Lower lobe of right lung (tissue), 2 donors: ENCODE data around the gene MICU1. TPM values are rescaled to one million over a fixed set of nuclear protein-coding genes. Genes with fewer than 3 reads are reported as not detected.

Source experiments
- ATAC-seq, 2 donors: fragments of 200-7000 bp; cut with Tn5 transposase; one replicate each; pipeline ENCODE4 v1.9.1; 2020 to 2022; ENCODE audit warnings: mild to moderate bottlenecking in 2 of 2, moderate library complexity in 2 of 2
- DNase-seq: peaks from one replicate; pipeline ENCODE4 v3.0.0-alpha.2; 2020
- H3K27ac ChIP-seq: fragments of 200-600 bp; one replicate; pipeline ENCODE4 v1.8.0; 2022
- H3K27me3 ChIP-seq: fragments of 200-600 bp; one replicate; pipeline ENCODE4 v1.8.0; 2022; ENCODE audit warnings: low read depth
- H3K36me3 ChIP-seq: fragments of 200-600 bp; one replicate; pipeline ENCODE4 v1.8.0; 2022; ENCODE audit warnings: mild to moderate bottlenecking
- H3K4me1 ChIP-seq: fragments of 200-600 bp; one replicate; pipeline ENCODE4 v1.8.0; 2022
- H3K4me3 ChIP-seq: fragments of 200-600 bp; one replicate; pipeline ENCODE4 v1.8.0; 2022; ENCODE audit warnings: mild to moderate bottlenecking
- H3K9me3 ChIP-seq: fragments of 200-600 bp; one replicate; pipeline ENCODE4 v1.8.0; 2022
- CTCF ChIP-seq: fragments of 200-600 bp; IDR thresholded peaks from one replicate; pipeline ENCODE4 v1.8.0; 2022; ENCODE audit warnings: antibody characterized with exemption, mild to moderate bottlenecking
- intact Hi-C: fragments of 100-400 bp; cut with DNase I; formaldehyde crosslinking; loops from one replicate; pipeline ENCODE4 v1.11.0; 2022
- total RNA-seq: library from RNA; stranded (reverse); fragmentation: NEBNext Ultra II Directional; extraction: Animal tissue kit (Norgen Biotek cat#: 25700); gene quantifications from one replicate; pipeline ENCODE4 v1.2.1, GENCODE V29; 2021
- donor health status: DM: no; HTN: yes; CAD: no; lungs with severe emphysema.

MICU1 gene
- total RNA-seq, 1 donor from 2014 or later, result 57.1 TPM

GRCh38 chr10:72499701-72500100 is 126.2 kb downstream of the MICU1 start:
- Histone ChIP-seq H3K4me1 (no peaks in the 10 kb centered on the region), H3K4me3 (no peak overlapping the region), H3K9me3 (no peaks in the 10 kb centered on the region), H3K27me3 (no peaks in the 10 kb centered on the region), H3K27ac (no peak overlapping the region), H3K36me3 (no peaks in the 10 kb centered on the region)
- no peak for ATAC-seq
- TF ChIP-seq CTCF, result no peak
- DNase-seq, result no peak
- intact Hi-C loops, result no loop called here

- no peak overlapping the region for H3K4me3 ChIP-seq
- H3K27me3 ChIP-seq, result no peaks in the 10 kb centered on the region
- ATAC-seq (no peak), DNase-seq (no peak)
- intact Hi-C loops, result no loop called here
- H3K27ac ChIP-seq, result no peak overlapping the region
- no peak for TF ChIP-seq CTCF
- no peaks in the 10 kb centered on the region for H3K4me1 ChIP-seq
- H3K9me3 ChIP-seq, result no peaks in the 10 kb centered on the region
- no peaks in the 10 kb centered on the region for H3K36me3 ChIP-seq
Observed at GRCh38 chr10:72490951-72491350, 134.9 kb downstream of the MICU1 start.

GRCh38 chr10:72487521-72487920 is 138.4 kb downstream of the MICU1 start:
- TF ChIP-seq CTCF, result no peak
- no peak for DNase-seq
- ATAC-seq, result no peak

GRCh38 chr10:72487116-72487515 is 138.8 kb downstream of the MICU1 start:
- DNase-seq (no peak), ATAC-seq (no peak)
- Histone ChIP-seq H3K4me1 (no peaks in the 10 kb centered on the region), H3K27me3 (no peaks in the 10 kb centered on the region), H3K9me3 (no peaks in the 10 kb centered on the region), H3K4me3 (no peak overlapping the region), H3K27ac (no peak overlapping the region), H3K36me3 (no peaks in the 10 kb centered on the region)
- intact Hi-C loops, result no loop called here
- TF ChIP-seq CTCF, result no peak

More at GRCh38 chr10:72487521-72487920, 138.4 kb downstream of the MICU1 start:
- no peaks in the 10 kb centered on the region for H3K4me1 ChIP-seq
- no peak overlapping the region for H3K27ac ChIP-seq
- H3K36me3 ChIP-seq, result no peaks in the 10 kb centered on the region
- H3K27me3 ChIP-seq, result no peaks in the 10 kb centered on the region
- no peak overlapping the region for H3K4me3 ChIP-seq
- intact Hi-C loops, result no loop called here
- no peaks in the 10 kb centered on the region for H3K9me3 ChIP-seq

GRCh38 chr10:72485701-72486100 is 140.2 kb downstream of the MICU1 start:
- no peak for TF ChIP-seq CTCF
- H3K36me3 ChIP-seq, result no peaks in the 10 kb centered on the region
- no peak overlapping the region for H3K4me3 ChIP-seq
- no peak overlapping the region for H3K27ac ChIP-seq
- intact Hi-C loops, result no loop called here
- no peaks in the 10 kb centered on the region for H3K4me1 ChIP-seq
- H3K9me3 ChIP-seq, result no peaks in the 10 kb centered on the region
- DNase-seq, result no peak
- ATAC-seq, result no peak
- H3K27me3 ChIP-seq, result no peaks in the 10 kb centered on the region

GRCh38 chr10:72484521-72484920 is 141.4 kb downstream of the MICU1 start:
- no peaks in the 10 kb centered on the region for H3K9me3 ChIP-seq
- no peak overlapping the region for H3K27ac ChIP-seq
- intact Hi-C loops, result no loop called here
- DNase-seq (no peak), ATAC-seq (no peak)
- H3K4me1 ChIP-seq, result no peaks in the 10 kb centered on the region
- H3K36me3 ChIP-seq, result no peaks in the 10 kb centered on the region
- no peaks in the 10 kb centered on the region for H3K27me3 ChIP-seq
- no peak overlapping the region for H3K4me3 ChIP-seq
- TF ChIP-seq CTCF, result no peak
